CD4-positive, CD25-positive, alpha-beta regulatory T cell (primary cell): ENCODE measurements around the gene PINK1. TPM values are rescaled to one million over a fixed set of nuclear protein-coding genes. Genes with fewer than 3 reads are reported as not detected.
A peak's percentile ranks its signal among the peaks of the same experiment; 100 is the strongest.
"Not testable (repeated sequence)": the region's sequence is repeated elsewhere in the genome, so short reads cannot be mapped to it uniquely, and the experiment has no call there.

Experiments
- ATAC-seq, 2 donors: fragments of 150-1000 bp; cut with Tn5 transposase; one replicate each; pipeline ENCODE4 v1.10.0; 2021; ENCODE audit warnings: low read depth in 2 of 2, moderate number of reproducible peaks in 2 of 2, moderate library complexity in 1 of 2
- DNase-seq, 3 donors: peaks; one replicate each; pipeline versions ENCODE4 v3.0.0 to v3.0.0-alpha.2; 2012 to 2022; ENCODE audit warnings: mixed read lengths in 1 of 3
- H3K27ac ChIP-seq: one replicate; pipeline ENCODE4 v1.7.0; 2013; ENCODE audit warnings: mild to moderate bottlenecking, low read length; ENCODE audit not compliant: insufficient read depth, poor library complexity, severe bottlenecking
- H3K27me3 ChIP-seq: one replicate; pipeline ENCODE4 v1.7.0; 2013; ENCODE audit warnings: low read length; ENCODE audit not compliant: control insufficient read depth, insufficient read depth
- H3K36me3 ChIP-seq: one replicate; pipeline ENCODE4 v1.7.0; 2013; ENCODE audit warnings: mild to moderate bottlenecking, low read length, moderate library complexity; ENCODE audit not compliant: control insufficient read depth, insufficient read depth
- H3K4me1 ChIP-seq: 2 replicates; pipeline ENCODE4 v1.7.0; 2013; ENCODE audit warnings: mild to moderate bottlenecking, low read length; ENCODE audit not compliant: insufficient read depth, control insufficient read depth, poor library complexity, severe bottlenecking
- H3K4me3 ChIP-seq: one replicate; pipeline ENCODE4 v1.7.0; 2013; ENCODE audit warnings: low read depth, mild to moderate bottlenecking, low read length, moderate library complexity
- H3K9me3 ChIP-seq, 2 experiments: 1 replicate in 1 of 2; 2 replicates in 1 of 2; pipeline ENCODE4 v1.7.0; 2013; ENCODE audit warnings: low read length in 2 of 2, mild to moderate bottlenecking in 1 of 2, moderate library complexity in 1 of 2; ENCODE audit not compliant: control insufficient read depth in 2 of 2
- H3K27ac Mint-ChIP-seq, 3 donors: one replicate each; pipeline ENCODE4 v1.8.0; 2020 to 2022; ENCODE audit warnings: mild to moderate bottlenecking in 3 of 3, mixed read lengths in 3 of 3, moderate library complexity in 2 of 3
- H3K27me3 Mint-ChIP-seq: one replicate; pipeline ENCODE4 v1.8.0; 2022; ENCODE audit warnings: mild to moderate bottlenecking, mixed read lengths
- H3K36me3 Mint-ChIP-seq: one replicate; pipeline ENCODE4 v1.8.0; 2020; ENCODE audit warnings: mixed read lengths
- H3K4me1 Mint-ChIP-seq, 4 donors: one replicate each; pipeline ENCODE4 v1.8.0; 2020 to 2022; ENCODE audit warnings: mixed read lengths in 4 of 4, mild to moderate bottlenecking in 1 of 4
- H3K4me3 Mint-ChIP-seq, 4 donors: one replicate each; pipeline ENCODE4 v1.8.0; 2020 to 2022; ENCODE audit warnings: mild to moderate bottlenecking in 4 of 4, mixed read lengths in 4 of 4, moderate library complexity in 3 of 4
- H3K9me3 Mint-ChIP-seq, 7 donors: one replicate each; pipeline ENCODE4 v1.8.0; 2020 to 2022; ENCODE audit warnings: mixed read lengths in 7 of 7, mild to moderate bottlenecking in 3 of 7, moderate library complexity in 2 of 7
- polyA plus RNA-seq, 4 donors: library from polyadenylated mRNA; unstranded; fragments of 300-500 nt; fragmentation: Illumina TruSeq; gene quantifications; one replicate each; pipeline ENCODE4 v1.2.3, GENCODE V29; 2021
- total RNA-seq: library from RNA; stranded (reverse); gene quantifications from one replicate; pipeline ENCODE4 v1.2.3, GENCODE V29; 2022

PINK1 gene
- total and polyA plus RNA-seq, 5 donors from 2014 or later = 15.4 to 23.0 (median 19.2) TPM

- Mint-ChIP-seq H3K4me3 (no peak overlapping the region), H3K9me3 (peaks cover 0 to 3% (median 0%) of the 10 kb centered on the region in 7 donors), H3K4me1 (no peaks in the 10 kb centered on the region), H3K27ac (no peak overlapping the region), H3K27me3 (no peaks in the 10 kb centered on the region), H3K36me3 (no peaks in the 10 kb centered on the region)
- no peak for ATAC-seq
- H3K4me1 ChIP-seq = no peaks in the 10 kb centered on the region
- no peaks in the 10 kb centered on the region for H3K36me3 ChIP-seq
- peaks cover 8% of the 10 kb centered on the region for H3K27me3 ChIP-seq
- no peak overlapping the region for H3K4me3 ChIP-seq
- H3K9me3 ChIP-seq = no peaks in the 10 kb centered on the region
- H3K27ac ChIP-seq = no peak overlapping the region
- DNase-seq = no peak
These were observed 30.3 kb upstream of the PINK1 start for GRCh38 chr1:20602851-20603450.

GRCh38 chr1:20603504-20604464 is 29.5 kb upstream of the PINK1 start:
- DNase-seq (no peak), ATAC-seq (no peak)
- H3K36me3 Mint-ChIP-seq = no peaks in the 10 kb centered on the region
- peaks cover 0 to 3% (median 0%) of the 10 kb centered on the region in 7 donors for H3K9me3 Mint-ChIP-seq
- no peaks in the 10 kb centered on the region for H3K4me1 Mint-ChIP-seq
- Histone ChIP-seq H3K4me3 (no peak overlapping the region), H3K27ac (no peak overlapping the region), H3K4me1 (no peaks in the 10 kb centered on the region), H3K9me3 (no peaks in the 10 kb centered on the region), H3K27me3 (peaks cover 8% of the 10 kb centered on the region), H3K36me3 (no peaks in the 10 kb centered on the region)
- no peak overlapping the region for H3K4me3 Mint-ChIP-seq
- H3K27ac Mint-ChIP-seq = no peak overlapping the region
- no peaks in the 10 kb centered on the region for H3K27me3 Mint-ChIP-seq

- no peaks in the 10 kb centered on the region for H3K9me3 ChIP-seq
- peaks cover 5% of the 10 kb centered on the region for H3K27me3 ChIP-seq
- Mint-ChIP-seq H3K4me1 (no peaks in the 10 kb centered on the region), H3K27me3 (no peaks in the 10 kb centered on the region), H3K4me3 (no peak overlapping the region), H3K27ac (peak overlapping the region in 1 of 3 donors; percentile 21), H3K9me3 (peaks cover 0 to 2% (median 0%) of the 10 kb centered on the region in 7 donors), H3K36me3 (no peaks in the 10 kb centered on the region)
- no peaks in the 10 kb centered on the region for H3K4me1 ChIP-seq
- H3K36me3 ChIP-seq = no peaks in the 10 kb centered on the region
- ATAC-seq (no peak), DNase-seq (no peak)
- no peak overlapping the region for H3K4me3 ChIP-seq
- H3K27ac ChIP-seq = no peak overlapping the region
These were observed 28.6 kb upstream of the PINK1 start for GRCh38 chr1:20604678-20605077.

- not testable (repeated sequence) for H3K4me3 Mint-ChIP-seq, H3K4me1 Mint-ChIP-seq, H3K36me3 ChIP-seq, H3K27ac ChIP-seq, H3K27me3 ChIP-seq, H3K9me3 Mint-ChIP-seq, ATAC-seq, H3K9me3 ChIP-seq, DNase-seq, H3K36me3 Mint-ChIP-seq, H3K27ac Mint-ChIP-seq, H3K4me1 ChIP-seq, H3K27me3 Mint-ChIP-seq, H3K4me3 ChIP-seq
These were observed 26.3 kb upstream of the PINK1 start for GRCh38 chr1:20606801-20607570.

GRCh38 chr1:20609541-20609940 is 23.7 kb upstream of the PINK1 start:
- no peaks in the 10 kb centered on the region for H3K36me3 ChIP-seq

GRCh38 chr1:20610970-20611369 is 22.3 kb upstream of the PINK1 start:
- Histone ChIP-seq H3K27ac (no peak overlapping the region), H3K36me3 (no peaks in the 10 kb centered on the region), H3K4me3 (no peak overlapping the region), H3K9me3 (no peaks in the 10 kb centered on the region), H3K4me1 (no peaks in the 10 kb centered on the region), H3K27me3 (peaks cover 4% of the 10 kb centered on the region)
- ATAC-seq (no peak), DNase-seq (no peak)
- Mint-ChIP-seq H3K36me3 (no peaks in the 10 kb centered on the region), H3K27me3 (peaks cover 12% of the 10 kb centered on the region), H3K27ac (no peak overlapping the region), H3K9me3 (peaks cover 0 to 5% (median 0%) of the 10 kb centered on the region in 7 donors), H3K4me1 (peaks cover 0 to 6% (median 0%) of the 10 kb centered on the region in 4 donors), H3K4me3 (no peak overlapping the region)

More at GRCh38 chr1:20609541-20609940, 23.7 kb upstream of the PINK1 start:
- Histone ChIP-seq H3K4me1 (no peaks in the 10 kb centered on the region), H3K4me3 (no peak overlapping the region), H3K27me3 (peaks cover 4% of the 10 kb centered on the region), H3K27ac (no peak overlapping the region), H3K9me3 (no peaks in the 10 kb centered on the region)
- no peak overlapping the region for H3K4me3 Mint-ChIP-seq
- H3K9me3 Mint-ChIP-seq = peaks cover 0 to 5% (median 0%) of the 10 kb centered on the region in 7 donors
- DNase-seq (no peak), ATAC-seq (no peak)
- peak overlapping the region in 1 of 3 donors; percentile 21 for H3K27ac Mint-ChIP-seq
- H3K4me1 Mint-ChIP-seq = peaks cover 0 to 3% (median 0%) of the 10 kb centered on the region in 4 donors
- H3K27me3 Mint-ChIP-seq = peaks cover 12% of the 10 kb centered on the region
- no peaks in the 10 kb centered on the region for H3K36me3 Mint-ChIP-seq

GRCh38 chr1:20611652-20612051 is 21.6 kb upstream of the PINK1 start:
- no peak for ATAC-seq

More at GRCh38 chr1:20611652-20612051, 21.6 kb upstream of the PINK1 start:
- Histone ChIP-seq H3K27me3 (peaks cover 4% of the 10 kb centered on the region), H3K4me1 (no peaks in the 10 kb centered on the region), H3K4me3 (no peak overlapping the region), H3K36me3 (no peaks in the 10 kb centered on the region), H3K27ac (no peak overlapping the region), H3K9me3 (no peaks in the 10 kb centered on the region)
- H3K4me3 Mint-ChIP-seq = no peak overlapping the region
- no peak overlapping the region for H3K27ac Mint-ChIP-seq
- no peaks in the 10 kb centered on the region for H3K36me3 Mint-ChIP-seq
- peaks cover 16% of the 10 kb centered on the region for H3K27me3 Mint-ChIP-seq
- H3K9me3 Mint-ChIP-seq = peaks cover 0 to 5% (median 0%) of the 10 kb centered on the region in 7 donors
- DNase-seq = no peak
- H3K4me1 Mint-ChIP-seq = peaks cover 0 to 6% (median 0%) of the 10 kb centered on the region in 4 donors
